GM23248 (cell line): ENCODE results near the gene AKIRIN1.

ENCODE experiments used
- EZH2 ChIP-seq: fragments of 200-600 bp; sonication (generic); IDR thresholded peaks from 2 replicates; pipeline ENCODE4 v1.6.1; 2018; ENCODE audit warnings: antibody characterized with exemption, mild to moderate bottlenecking; ENCODE audit not compliant: insufficient read depth, poor library complexity, severe bottlenecking
- EZH2phosphoT487 ChIP-seq: fragments of 200-600 bp; sonication (generic); IDR thresholded peaks from 2 replicates; pipeline ENCODE4 v1.6.1; 2018; ENCODE audit warnings: antibody characterized with exemption, moderate library complexity, mild to moderate bottlenecking, low read depth; ENCODE audit not compliant: insufficient read depth

DNA sequence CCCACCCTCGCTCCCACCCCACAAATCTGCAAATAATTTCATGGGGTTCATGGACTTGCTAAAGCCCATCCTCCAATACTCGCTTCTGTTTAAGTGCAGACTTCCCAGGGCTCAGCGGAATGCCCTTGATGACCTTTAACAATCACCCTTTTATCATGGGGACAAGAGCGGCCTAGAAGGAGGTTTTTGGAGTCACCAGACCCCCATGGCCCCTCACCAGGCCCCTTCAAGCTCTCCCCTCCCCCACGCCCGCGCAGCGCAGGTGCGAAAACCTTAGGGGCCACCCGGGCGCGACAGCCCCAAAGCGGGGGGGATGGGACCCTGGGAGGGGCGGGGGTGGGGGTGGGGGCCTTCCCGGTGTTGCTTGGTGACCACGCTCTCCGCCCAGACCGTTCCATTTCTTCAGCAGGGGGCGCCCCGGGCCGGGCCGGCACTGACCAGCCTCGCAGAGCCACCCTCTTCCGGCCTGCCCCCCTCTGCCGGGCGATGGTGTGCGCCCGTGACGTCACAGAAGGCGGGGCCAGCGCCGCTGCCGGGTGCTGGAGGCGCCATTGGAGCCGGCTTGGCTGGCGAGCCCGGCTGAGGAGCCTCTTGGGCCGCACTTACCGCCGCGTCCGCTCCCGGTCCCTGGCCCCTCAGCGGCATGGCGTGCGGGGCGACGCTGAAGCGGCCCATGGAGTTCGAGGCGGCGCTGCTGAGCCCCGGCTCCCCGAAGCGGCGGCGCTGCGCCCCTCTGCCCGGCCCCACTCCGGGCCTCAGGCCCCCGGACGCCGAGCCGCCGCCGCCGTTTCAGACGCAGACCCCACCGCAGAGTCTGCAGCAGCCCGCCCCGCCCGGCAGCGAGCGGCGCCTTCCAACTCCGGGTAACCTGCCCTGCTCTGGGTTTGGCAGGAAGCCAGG is at the start of gene AKIRIN1:
- no peak for TF ChIP-seq EZH2
- no peak for TF ChIP-seq EZH2phosphoT487
